ENCODE measurements around the gene AAK1. TPM values are rescaled to one million over a fixed set of nuclear protein-coding genes. Genes with fewer than 3 reads are reported as not detected.

The AAK1 gene
- total RNA-seq, 6 experiments from 2014 or later: 96.6 to 123 (median 108) TPM

DNA sequence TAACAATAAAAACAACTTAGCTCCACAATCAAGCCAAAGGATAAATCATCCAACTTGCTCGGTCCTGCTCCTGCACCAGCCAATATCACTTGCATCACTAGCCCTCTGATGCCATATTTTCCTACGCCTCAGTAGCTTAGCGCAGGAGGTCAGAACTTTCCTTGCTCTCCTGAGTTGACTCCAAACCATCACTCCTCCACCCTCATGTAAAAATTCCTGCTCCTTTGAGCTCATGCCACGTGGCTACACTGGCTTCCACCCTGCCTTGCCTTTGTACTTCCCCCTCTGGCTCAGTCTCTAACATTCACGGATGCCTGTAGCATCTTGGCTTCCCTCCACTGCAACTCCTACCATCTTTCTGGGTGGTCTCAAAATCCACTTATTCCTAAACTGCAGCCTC, 25.2 kb downstream of the AAK1 start:
- Mint-ChIP-seq H3K4me3 (no peak overlapping the region), H3K27me3 (ENCODE audit: insufficient read depth) (peaks cover 1% of the 10 kb centered on the region), H3K36me3 (ENCODE audit: low read depth) (peaks cover 29% of the 10 kb centered on the region), H3K27ac (no peak overlapping the region), H3K4me1 (ENCODE audit: low read depth) (peaks cover 18% of the 10 kb centered on the region), H3K9me3 (peaks cover 5% of the 10 kb centered on the region)
- TF ChIP-seq, protein P1, sequence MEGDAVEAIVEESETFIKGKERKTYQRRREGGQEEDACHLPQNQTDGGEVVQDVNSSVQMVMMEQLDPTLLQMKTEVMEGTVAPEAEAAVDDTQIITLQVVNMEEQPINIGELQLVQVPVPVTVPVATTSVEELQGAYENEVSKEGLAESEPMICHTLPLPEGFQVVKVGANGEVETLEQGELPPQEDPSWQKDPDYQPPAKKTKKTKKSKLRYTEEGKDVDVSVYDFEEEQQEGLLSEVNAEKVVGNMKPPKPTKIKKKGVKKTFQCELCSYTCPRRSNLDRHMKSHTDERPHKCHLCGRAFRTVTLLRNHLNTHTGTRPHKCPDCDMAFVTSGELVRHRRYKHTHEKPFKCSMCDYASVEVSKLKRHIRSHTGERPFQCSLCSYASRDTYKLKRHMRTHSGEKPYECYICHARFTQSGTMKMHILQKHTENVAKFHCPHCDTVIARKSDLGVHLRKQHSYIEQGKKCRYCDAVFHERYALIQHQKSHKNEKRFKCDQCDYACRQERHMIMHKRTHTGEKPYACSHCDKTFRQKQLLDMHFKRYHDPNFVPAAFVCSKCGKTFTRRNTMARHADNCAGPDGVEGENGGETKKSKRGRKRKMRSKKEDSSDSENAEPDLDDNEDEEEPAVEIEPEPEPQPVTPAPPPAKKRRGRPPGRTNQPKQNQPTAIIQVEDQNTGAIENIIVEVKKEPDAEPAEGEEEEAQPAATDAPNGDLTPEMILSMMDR (IDR thresholded peaks at IDR 0.05): no peak
- no peak for DNase-seq

DNA sequence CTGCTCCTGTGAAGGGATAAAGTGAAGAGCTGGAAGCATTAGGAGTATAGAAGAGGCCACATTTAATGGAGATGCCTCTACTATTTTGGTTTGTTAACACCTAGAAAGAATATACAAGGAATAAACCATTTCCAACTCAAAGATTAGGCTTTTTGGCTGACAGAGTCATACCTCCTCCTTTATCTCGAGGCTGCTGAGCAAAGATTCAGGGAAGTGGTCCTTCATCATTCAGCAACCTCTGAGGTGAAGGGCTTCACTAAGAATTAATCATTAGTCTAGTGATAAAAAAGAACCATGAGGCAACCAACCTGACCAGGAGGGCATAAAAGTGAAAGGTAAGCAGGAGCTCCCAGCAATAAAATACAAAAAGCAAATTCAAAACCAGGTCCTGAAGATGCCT, 25.8 kb downstream of the AAK1 start:
- Mint-ChIP-seq H3K36me3 (ENCODE audit: low read depth) (peaks cover 29% of the 10 kb centered on the region), H3K4me3 (no peak overlapping the region), H3K27ac (no peak overlapping the region), H3K27me3 (ENCODE audit: insufficient read depth) (peaks cover 1% of the 10 kb centered on the region), H3K4me1 (ENCODE audit: low read depth) (peaks cover 18% of the 10 kb centered on the region), H3K9me3 (no peaks in the 10 kb centered on the region)
- no peak for DNase-seq
- TF ChIP-seq, protein P1 (IDR thresholded peaks at IDR 0.05): no peak

DNA sequence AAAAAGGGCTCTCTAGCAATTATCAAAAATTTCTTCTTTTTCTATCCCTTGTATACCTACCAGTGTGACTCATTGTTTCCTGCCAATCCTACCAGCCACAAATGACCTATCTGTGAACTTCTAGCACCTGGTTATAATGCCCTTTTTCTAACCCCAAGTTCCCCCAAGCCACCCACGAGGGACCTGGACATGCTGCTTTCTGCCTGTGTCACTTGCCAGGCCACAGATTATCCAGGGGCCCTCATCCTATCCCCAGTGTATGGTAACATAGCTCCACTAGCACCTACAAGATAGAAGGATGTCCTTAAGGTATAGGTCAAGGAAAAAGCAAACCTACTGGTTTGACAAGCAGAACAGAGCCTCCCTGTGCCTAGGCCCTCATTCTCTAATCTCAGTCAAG, 26.8 kb downstream of the AAK1 start:
- H3K36me3 Mint-ChIP-seq (ENCODE audit: low read depth): peaks cover 31% of the 10 kb centered on the region
- no peak overlapping the region for H3K4me3 Mint-ChIP-seq
- no peaks in the 10 kb centered on the region for H3K9me3 Mint-ChIP-seq
- TF ChIP-seq, protein P1 (IDR thresholded peaks at IDR 0.05): no peak
- no peak overlapping the region; the same call in 1 of the 2 replicates for H3K27ac Mint-ChIP-seq
- H3K27me3 Mint-ChIP-seq (ENCODE audit: insufficient read depth): peaks cover 1% of the 10 kb centered on the region
- DNase-seq: no peak
- peaks cover 18% of the 10 kb centered on the region for H3K4me1 Mint-ChIP-seq (ENCODE audit: low read depth)

DNA sequence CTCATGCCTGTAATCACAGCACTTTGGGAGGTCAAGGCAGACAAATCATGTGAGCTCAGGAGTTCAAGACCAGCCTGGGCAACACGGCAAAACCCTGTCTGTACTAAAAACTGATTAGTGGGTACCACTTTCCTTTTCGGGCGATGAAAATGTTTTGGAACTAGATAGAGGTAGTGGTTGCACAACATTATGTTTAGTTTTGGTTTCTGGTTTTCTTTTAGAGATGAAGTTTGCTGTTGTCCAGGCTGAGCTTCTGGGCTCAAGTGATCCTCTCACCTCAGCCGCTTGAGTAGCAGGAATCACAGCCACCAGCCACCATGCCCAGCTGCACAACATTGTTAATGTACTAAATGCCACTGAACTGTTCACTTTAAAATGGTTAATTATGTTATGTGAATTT, 27.6 kb downstream of the AAK1 start:
- Mint-ChIP-seq H3K4me3 (no peak overlapping the region), H3K27me3 (ENCODE audit: insufficient read depth) (no peaks in the 10 kb centered on the region; the same call in 1 of the 2 replicates), H3K4me1 (ENCODE audit: low read depth) (peaks cover 18% of the 10 kb centered on the region), H3K27ac (no peak overlapping the region), H3K36me3 (ENCODE audit: low read depth) (peaks cover 36% of the 10 kb centered on the region), H3K9me3 (no peaks in the 10 kb centered on the region)
- TF ChIP-seq, protein P1 (IDR thresholded peaks at IDR 0.05): no peak
- DNase-seq: no peak

DNA sequence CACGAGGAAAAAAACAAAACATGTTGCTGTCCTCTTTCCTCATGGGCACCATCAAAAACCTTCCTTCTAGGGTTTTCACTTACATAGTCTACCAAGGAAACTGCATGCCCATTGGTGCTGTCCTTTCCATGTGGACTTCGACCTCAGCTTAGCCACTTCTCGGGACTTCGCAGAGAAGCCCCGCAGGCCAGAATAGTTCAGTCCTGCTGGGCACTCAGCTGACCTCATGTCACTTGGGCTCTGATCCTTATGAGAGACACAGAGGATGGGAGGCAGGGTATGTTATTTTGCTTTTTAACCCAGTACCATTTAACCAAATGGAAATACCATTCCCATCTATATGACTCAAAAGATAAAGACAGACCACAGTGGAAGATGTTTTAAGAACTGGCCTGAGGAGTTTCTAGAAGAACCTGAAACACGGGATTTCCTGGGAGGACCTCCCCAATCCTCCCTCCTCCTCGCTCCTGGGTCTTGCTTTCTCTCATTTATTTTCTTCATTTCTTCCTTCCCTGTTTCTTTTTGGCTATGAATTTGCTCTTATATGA, 28.4 kb downstream of the AAK1 start:
- H3K27ac Mint-ChIP-seq: no peak overlapping the region
- peaks cover 18% of the 10 kb centered on the region for H3K4me1 Mint-ChIP-seq (ENCODE audit: low read depth)
- peaks cover 2% of the 10 kb centered on the region for H3K9me3 Mint-ChIP-seq
- H3K27me3 Mint-ChIP-seq (ENCODE audit: insufficient read depth): no peaks in the 10 kb centered on the region; the same call in 1 of the 2 replicates
- TF ChIP-seq, protein P1 (IDR thresholded peaks at IDR 0.05): no peak
- H3K36me3 Mint-ChIP-seq (ENCODE audit: low read depth): peaks cover 42% of the 10 kb centered on the region
- no peak for DNase-seq
- no peak overlapping the region for H3K4me3 Mint-ChIP-seq

All from HFFc6 (cell line).